IPS-NIHi11 (cell line): ENCODE measurements around the gene CPT1B.
A peak's percentile ranks its signal among the peaks of the same experiment; 100 is the strongest.
"Not testable (repeated sequence)": the region's sequence is repeated elsewhere in the genome, so short reads cannot be mapped to it uniquely, and the experiment has no call there.

ENCODE experiments used
- DNase-seq: peaks from one replicate; pipeline ENCODE4 v3.0.0; 2012; ENCODE audit warnings: mixed read lengths, low spot score

The CPT1B gene

DNA sequence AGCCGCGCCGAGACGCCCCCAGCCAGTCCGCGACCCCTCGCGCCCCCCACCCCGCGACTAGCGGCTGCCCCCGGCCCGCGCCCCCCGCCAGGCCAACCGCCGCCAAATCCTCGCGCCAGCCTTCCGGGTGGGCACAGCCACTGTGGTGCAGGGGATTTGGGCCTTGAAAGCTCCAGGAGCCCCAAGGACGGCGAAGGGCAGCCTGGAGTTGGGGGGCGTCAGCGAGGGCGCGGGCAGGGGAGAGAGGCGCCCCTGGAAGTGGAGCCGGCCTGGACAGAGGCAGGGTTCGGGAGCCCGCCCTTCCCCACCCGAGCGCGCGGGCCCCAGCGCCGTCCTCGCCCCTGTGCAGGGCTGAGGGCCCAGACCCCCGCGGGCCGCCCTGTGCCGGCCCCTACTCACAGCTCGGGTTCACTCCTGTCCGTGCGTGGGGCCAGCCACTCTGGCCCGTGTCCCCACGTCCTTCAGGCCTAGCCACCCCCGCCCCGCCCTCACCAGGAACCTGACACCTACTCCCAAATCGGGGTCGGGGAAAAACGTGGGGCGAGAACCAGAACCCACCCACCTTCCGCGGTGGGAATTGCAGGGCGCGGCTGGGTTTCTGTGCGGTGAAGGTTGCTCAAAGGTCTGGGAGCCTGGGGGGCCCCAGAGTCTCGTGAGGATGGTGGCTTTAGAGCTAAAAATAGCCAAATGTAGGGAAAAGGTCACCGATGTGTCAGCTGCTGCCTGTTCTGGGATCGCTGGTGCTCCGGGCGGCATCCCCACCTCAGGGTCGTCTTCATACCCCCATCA, at the start of gene CPT1B:
Gene CPT1B, minus strand, starts transcription at position 441 of the 789 bp plus-strand sequence. CDS start 512 bp downstream, outside the sequence.
- DNase-seq = peak; percentile 34

DNA sequence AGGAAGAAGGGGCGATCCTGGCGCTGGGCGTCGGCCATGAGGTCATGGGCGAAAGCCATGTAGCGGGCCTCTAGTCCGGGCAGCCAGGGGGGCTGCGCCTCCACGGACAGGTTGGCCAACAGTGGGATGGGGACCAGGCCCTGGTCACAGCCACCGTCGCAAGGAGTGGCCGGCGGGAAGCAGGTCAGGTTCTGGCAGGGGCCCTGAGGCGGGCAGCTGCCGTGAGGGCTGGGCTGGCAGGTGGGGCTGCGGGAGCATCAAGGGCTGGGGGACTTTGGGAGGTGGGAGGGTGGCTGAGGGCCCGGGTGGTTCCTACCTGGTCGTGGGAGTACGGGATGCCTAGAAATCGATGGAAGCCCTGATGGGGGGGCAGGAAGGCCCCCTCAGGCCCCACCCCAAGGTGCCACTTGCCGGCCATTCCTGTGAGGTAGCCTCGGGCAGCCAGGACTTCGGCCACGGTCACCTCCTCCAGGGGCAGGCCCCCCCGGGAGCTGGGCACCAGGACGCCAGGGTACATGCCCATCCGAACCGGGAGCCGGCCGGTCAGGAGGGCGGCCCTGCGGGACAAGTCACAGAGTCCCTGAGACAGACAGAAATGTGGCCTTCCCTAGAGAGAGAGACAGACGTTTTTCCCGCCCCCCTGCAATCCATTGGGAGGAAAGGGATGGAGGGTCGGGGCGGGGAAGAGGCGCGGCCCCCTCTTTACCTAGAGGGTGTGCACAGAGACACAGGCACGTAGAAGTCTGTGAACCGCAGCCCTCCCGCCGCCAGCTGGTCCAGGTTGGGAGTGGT, 48.8 kb upstream of the CPT1B start:
- DNase-seq = no peak

GRCh38 chr22:50626314-50626849, 48.2 kb upstream of the CPT1B start:
- no peak for DNase-seq

DNA sequence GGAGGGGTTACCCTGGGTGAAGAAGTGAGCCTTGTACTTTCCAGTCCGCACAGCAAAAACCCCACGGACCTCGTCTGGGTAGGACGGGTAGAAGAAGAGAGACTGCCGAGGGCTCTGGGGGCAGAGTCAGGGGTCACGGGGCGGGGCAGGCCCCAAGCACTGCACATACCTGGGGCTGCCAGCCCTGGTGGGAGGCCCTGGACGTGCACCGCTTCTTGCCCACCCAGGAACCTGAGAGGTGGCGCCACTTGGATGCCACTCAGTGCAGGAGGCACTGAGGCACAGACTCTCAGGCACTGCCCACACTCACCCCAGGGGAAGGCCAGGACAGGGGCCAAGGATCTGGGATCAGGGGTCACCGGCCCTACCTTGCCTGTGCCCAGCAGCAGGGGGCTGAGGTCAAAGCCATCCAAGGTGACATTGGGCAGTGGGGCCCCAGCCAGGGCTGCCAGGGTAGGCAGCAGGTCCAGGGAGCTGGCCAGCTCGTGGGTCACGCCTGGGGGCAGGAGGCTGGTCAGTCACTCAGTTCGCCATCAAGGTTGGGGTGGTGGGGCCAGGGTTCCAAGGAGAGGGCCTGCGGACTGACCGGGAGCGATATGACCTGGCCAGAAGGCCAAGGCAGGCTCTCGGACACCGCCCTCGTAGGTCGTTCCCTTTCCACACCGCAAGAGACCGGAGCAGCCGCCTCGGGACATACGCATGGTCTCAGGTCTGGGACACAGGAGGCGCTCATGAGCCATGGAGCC, 47.5 kb upstream of the CPT1B start:
- DNase-seq = no peak

GRCh38 chr22:50625131-50625567, 46.9 kb upstream of the CPT1B start:
- DNase-seq = no peak

DNA sequence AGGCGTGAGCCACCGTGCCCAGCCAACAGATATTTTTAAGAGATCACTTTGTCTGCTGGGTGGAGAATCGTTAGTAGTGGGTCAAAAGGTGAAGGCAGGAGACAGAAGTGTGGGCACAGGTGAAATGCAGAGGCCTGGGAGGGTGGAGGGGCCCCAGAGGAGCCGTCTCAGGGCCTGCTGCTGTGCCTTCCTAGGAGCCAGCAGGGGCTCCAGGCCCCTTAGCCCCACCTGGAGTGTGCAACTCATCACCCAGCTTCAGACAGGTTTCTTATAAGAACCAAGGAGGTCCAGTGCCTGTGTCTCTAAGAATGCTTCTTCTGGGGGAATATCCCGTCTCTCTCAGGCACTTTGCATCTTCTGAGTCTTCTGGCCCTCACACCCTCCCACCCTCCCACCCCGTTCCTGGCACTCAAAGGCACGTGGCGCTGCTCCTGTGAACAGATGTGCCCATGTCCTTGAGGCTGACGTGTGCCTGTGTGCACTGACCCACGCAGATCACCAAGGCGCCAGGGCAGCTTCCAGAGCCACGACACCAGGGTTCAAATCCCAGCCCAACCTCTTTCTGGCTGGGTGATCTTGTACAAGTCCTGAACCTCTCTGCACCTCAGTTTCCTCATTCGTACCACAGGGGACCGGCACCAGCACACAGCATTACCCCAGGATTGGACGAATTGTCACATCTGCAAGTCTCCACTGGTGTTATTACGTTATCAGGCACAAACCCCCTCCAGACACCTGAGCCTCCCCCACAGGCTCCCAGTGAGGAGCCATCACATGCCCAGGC, 46.3 kb upstream of the CPT1B start:
- no peak for DNase-seq

DNA sequence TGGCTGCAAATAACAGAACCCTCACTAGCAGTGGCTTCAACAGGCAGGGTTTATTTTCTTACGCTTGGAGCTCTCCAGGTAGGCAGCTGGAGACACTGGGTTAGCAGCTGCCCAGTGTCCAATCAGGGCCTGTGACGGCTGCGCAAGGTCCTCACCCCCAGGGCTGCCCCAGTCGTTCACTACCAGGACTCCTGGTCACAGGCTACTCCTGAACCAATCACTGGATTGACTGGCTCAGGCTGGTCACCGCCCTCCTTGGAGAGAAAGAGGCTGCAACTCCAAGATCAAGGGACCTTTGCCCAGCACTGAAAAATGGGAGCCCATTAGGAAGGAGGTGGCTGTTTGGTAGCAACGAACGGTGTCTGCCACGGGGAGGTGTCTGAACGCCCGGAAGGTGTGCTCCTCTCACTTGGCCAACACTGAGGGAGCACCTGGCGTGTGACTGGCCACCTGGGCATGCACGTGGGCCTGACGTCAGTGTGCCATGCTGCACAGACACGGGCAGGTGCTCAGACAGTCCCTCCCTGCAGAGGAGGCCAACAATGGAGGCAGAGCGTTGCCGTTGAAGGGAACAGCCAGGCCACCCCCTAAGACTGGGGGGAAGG, 44.6 kb upstream of the CPT1B start:
- DNase-seq = no peak

DNA sequence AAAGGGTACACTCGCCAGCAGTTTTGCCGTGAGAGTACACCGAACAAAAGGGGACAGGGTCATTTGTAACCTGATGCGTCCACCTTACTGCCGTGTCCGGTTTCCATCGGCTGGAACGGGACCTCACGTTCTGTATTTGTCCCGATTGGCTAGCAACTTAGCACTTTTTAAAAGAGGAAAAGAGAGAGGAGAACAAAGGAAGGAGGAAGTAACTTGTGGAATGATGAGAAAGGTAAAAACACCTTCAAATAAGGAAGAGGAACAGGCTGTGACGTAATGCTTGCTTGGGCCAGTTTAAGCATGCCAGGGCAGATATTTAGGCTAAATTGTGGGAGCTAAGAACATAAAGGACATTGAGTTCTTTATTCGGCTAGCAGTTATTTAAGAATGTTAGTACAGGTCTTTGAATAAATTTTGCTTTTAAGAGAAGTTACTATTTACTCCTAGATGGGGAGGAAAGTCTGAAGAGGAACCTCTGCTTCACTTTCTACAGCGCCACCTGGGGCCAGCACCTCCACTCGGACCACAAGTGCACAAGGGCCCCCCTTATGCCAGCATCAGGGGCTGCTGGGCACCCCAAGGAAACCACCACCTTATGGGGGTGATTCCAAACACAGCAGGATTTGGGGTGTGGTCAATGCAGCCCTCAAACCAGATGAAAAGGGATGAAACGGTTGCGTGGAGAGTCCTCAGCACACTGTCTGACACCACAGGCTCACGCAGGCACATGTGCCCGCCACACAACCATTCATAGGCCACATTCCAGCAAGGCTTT, 43.9 kb upstream of the CPT1B start:
- DNase-seq = no peak

- no peak for DNase-seq
These were observed 43.2 kb upstream of the CPT1B start for GRCh38 chr22:50621356-50621880.

DNA sequence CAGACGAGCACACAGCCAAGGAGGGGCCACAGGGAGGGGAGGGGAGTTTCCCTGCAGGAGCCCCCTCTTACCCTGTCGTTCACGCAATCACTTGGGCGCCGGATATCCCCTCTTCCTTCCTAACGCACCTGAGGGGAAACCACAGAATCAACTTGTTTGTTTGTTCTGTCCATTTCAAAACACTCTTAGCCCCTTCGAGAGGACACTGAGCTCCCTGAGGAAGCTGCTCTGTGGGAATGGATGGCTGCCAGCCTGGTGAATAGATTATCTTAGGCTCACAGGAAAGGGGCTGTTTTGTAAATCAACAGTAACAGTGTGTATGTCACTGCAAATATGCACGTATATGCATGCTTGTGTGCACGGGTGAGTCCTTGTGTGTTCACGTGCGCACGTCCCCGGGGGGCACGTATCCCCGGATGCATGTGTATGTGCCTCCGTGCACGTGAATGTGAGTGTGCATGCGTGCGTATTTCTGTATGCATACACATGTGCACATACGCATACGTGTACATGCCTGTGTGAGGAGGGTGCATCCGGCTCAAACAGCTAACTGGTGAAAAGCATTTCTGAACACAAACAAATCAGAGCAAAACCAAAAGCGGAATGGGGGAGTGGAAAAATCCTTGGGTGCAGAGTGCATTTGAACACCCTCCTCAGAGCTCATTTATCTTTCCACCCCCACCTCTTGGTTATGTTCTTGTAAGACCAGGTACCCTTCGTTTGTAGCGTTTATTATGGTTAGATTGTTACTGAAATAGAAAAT, 42.5 kb upstream of the CPT1B start:
- DNase-seq = peak; percentile 75

GRCh38 chr22:50614296-50614695, 36.1 kb upstream of the CPT1B start:
- not testable (repeated sequence) for DNase-seq

DNA sequence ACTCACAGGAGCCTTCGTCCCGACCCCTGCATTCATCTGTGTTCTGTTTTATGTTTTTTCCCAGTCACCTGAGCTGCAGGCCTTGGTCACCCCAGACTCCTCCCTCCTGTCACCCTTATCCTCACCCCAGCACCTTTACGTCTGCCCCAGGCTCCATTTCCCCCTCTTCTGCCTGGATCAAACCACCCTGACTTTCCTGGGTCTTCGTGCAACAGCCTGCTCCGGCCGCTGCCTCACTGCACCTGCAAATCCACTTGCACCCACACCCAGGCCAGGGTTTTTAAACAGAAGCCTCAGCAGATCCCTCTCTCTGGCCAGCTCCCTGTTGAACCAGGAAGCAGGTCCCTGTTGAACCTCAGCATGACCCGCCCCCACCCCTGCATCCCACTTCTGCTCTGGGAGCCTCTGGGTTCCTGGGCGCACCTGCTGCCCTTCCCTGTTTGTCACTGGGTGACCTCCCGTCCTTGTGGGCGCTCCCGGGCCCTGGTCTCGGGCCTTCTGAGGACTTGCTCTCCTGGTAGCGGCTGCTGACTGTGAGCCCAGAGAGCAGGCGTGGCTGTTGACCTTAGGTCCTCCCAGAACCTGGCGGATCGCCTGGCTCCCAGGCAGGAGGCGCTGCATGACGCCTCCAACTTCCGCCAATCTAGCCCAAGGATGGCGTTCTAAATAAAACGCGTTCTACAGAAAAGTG, 35.2 kb upstream of the CPT1B start:
- peak; percentile 74 for DNase-seq

- DNase-seq = peak; percentile 92
These were observed 34.4 kb upstream of the CPT1B start for GRCh38 chr22:50612528-50613221.

DNA sequence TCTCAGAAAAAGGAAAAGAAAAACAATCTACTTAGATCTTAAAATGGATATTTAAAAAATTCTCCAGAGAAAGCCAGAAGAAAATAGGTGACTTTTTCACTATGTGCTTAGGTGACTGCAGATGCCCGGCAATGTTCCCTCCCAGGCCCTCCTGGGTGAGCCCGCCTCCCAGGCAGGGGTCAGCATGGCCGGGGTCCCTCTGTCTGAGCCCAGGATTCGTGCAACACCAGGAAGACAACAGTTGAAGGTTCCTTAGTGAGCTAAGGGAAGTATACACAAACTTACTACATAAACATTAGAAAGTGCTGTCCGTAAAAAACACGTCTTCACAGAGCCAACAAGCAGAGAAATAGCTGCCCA, 33.9 kb upstream of the CPT1B start:
- no peak for DNase-seq

GRCh38 chr22:50611341-50612060, 33.3 kb upstream of the CPT1B start:
- no peak for DNase-seq

- no peak for DNase-seq
These were observed 32.4 kb upstream of the CPT1B start for GRCh38 chr22:50610581-50610980.

DNA sequence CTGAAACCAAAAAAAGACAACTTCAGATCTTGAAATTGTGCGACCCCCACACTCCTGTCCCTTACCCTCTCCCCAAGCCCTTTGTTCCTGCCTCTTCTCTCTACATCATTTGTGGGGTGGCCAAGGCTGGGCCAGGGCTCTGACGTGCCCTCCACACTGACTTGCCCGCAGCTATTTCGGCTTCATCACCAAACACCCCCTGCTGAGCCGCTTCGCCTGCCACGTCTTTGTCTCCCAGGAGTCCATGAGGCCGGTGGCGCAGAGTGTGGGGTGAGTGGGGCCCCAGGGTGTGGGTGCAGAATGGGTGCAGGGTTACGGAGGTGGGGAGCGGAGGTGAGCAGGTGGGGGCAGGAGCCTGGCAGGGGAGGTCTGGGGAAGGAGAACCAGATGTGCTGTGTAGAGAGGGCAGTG, 31.8 kb upstream of the CPT1B start:
- DNase-seq = no peak
